OCI-LY7 (cell line): ENCODE measurements around the gene C11orf24.

Experiments used
- CTCF ChIP-seq: fragments of 200-600 bp; sonication (generic); conservative IDR thresholded peaks from 2 replicates; pipeline ENCODE4 v1.5.1; 2014; ENCODE audit warnings: mild to moderate bottlenecking, antibody characterized with exemption, low read length, moderate library complexity, mixed read lengths
- EZH2phosphoT487 ChIP-seq: fragments of 200-600 bp; sonication (generic); IDR thresholded peaks from 2 replicates; pipeline ENCODE4 v1.6.1; 2018; ENCODE audit warnings: low read depth, borderline replicate concordance, mild to moderate bottlenecking, mixed run types, antibody characterized with exemption, low read length, moderate library complexity, mixed read lengths

DNA sequence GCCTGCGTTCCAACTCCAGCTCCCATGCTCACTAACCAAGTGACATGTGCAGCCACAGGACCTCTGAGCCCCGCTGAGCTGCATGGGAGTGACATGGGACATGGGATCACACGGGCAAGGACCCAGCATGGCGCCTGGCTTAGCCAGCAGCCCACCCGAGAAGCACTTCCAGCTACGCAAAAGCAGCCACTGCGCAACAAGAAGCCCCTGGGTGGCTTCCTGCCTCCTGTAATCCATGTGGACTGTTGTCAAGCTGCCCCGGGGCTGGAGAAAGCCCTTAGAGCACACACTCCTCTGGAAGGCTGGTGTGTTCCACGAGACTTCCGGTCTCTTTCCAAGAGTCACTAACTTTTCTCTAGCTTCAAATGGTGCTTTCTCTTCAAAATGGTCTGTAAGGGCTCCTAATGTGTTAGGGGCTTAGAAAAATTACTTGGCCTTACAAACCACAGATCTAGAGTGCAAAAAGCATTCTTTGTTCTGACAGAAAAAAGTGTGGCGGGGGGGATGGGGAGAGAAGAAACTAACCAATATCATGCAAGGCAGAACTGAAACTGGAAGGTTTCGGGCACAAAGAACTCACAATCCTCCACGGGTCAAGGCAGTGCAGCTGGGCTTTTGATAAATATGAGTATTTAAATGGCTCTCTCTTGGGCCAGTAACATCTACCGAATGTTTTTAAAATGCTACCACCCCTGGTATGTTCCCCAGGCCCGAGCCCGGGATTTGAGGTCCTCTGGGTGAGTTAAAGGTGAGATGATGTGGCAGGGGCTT, 5.5 kb downstream of the C11orf24 start:
- no peak for TF ChIP-seq CTCF
- no peak for TF ChIP-seq EZH2phosphoT487
